DMS53 treated with DMSO at 0.1 percent for 48 hours (cell line): ENCODE data around the gene CCDC117.
"Not testable (repeated sequence)": the region's sequence is repeated elsewhere in the genome, so short reads cannot be mapped to it uniquely, and the experiment has no call there.

Experiments
- DNase-seq: peaks from one replicate; lab custom pipeline; 2025; ENCODE audit not compliant: unreplicated experiment; lab: John Stamatoyannopoulos, UW

The CCDC117 gene

GRCh38 chr22:28800308-28801041 is 28.0 kb downstream of the CCDC117 start, which contains the start of gene XBP1:
Gene XBP1 (minus strand): TSS chr22:28800569.
- DNase-seq = peak; percentile 62

GRCh38 chr22:28801845-28802594 is 29.5 kb downstream of the CCDC117 start:
- DNase-seq = peak; percentile 60

- peak; percentile 60 for DNase-seq
Observed at GRCh38 chr22:28802595-28803123, 30.2 kb downstream of the CCDC117 start.

- DNase-seq = not testable (repeated sequence)
Observed at GRCh38 chr22:28805426-28805825, 32.9 kb downstream of the CCDC117 start.

GRCh38 chr22:28808716-28809355 is 36.3 kb downstream of the CCDC117 start:
- no peak for DNase-seq

GRCh38 chr22:28810821-28811491 is 38.5 kb downstream of the CCDC117 start:
- DNase-seq = no peak

GRCh38 chr22:28812516-28812915 is 40.0 kb downstream of the CCDC117 start:
- DNase-seq = no peak

GRCh38 chr22:28813772-28814518 is 41.5 kb downstream of the CCDC117 start:
- DNase-seq = peak; percentile 27

- no peak for DNase-seq
Observed at GRCh38 chr22:28815111-28815510, 42.6 kb downstream of the CCDC117 start.

- DNase-seq = no peak
Observed at GRCh38 chr22:28815729-28816128, 43.2 kb downstream of the CCDC117 start.

- no peak for DNase-seq
Observed at GRCh38 chr22:28817064-28817463, 44.6 kb downstream of the CCDC117 start.

GRCh38 chr22:28817919-28818859 is 45.7 kb downstream of the CCDC117 start:
- DNase-seq = peak; percentile 69

- DNase-seq = no peak
Observed at GRCh38 chr22:28819253-28820096, 47.0 kb downstream of the CCDC117 start.

- DNase-seq = no peak
Observed at GRCh38 chr22:28820885-28821284, 48.4 kb downstream of the CCDC117 start.

GRCh38 chr22:28821452-28821851 is 49.0 kb downstream of the CCDC117 start:
- DNase-seq = no peak

GRCh38 chr22:28822930-28823551 is 50.5 kb downstream of the CCDC117 start:
- DNase-seq = peak; percentile 72

- DNase-seq = not testable (repeated sequence)
Observed at GRCh38 chr22:28824455-28824854, 52.0 kb downstream of the CCDC117 start.

- not testable (repeated sequence) for DNase-seq
Observed at GRCh38 chr22:28826430-28826829, 53.9 kb downstream of the CCDC117 start.
